GM18867 (cell line): Measurements from ENCODE around the gene IGSF1.

Source experiments
- ATAC-seq: cut with Tn5 transposase; IDR thresholded peaks from one replicate; pipeline ENCODE4 v1.9.1; 2021; ENCODE audit warnings: mild to moderate bottlenecking, moderate library complexity; ENCODE audit not compliant: unreplicated experiment

Gene IGSF1, protein sequence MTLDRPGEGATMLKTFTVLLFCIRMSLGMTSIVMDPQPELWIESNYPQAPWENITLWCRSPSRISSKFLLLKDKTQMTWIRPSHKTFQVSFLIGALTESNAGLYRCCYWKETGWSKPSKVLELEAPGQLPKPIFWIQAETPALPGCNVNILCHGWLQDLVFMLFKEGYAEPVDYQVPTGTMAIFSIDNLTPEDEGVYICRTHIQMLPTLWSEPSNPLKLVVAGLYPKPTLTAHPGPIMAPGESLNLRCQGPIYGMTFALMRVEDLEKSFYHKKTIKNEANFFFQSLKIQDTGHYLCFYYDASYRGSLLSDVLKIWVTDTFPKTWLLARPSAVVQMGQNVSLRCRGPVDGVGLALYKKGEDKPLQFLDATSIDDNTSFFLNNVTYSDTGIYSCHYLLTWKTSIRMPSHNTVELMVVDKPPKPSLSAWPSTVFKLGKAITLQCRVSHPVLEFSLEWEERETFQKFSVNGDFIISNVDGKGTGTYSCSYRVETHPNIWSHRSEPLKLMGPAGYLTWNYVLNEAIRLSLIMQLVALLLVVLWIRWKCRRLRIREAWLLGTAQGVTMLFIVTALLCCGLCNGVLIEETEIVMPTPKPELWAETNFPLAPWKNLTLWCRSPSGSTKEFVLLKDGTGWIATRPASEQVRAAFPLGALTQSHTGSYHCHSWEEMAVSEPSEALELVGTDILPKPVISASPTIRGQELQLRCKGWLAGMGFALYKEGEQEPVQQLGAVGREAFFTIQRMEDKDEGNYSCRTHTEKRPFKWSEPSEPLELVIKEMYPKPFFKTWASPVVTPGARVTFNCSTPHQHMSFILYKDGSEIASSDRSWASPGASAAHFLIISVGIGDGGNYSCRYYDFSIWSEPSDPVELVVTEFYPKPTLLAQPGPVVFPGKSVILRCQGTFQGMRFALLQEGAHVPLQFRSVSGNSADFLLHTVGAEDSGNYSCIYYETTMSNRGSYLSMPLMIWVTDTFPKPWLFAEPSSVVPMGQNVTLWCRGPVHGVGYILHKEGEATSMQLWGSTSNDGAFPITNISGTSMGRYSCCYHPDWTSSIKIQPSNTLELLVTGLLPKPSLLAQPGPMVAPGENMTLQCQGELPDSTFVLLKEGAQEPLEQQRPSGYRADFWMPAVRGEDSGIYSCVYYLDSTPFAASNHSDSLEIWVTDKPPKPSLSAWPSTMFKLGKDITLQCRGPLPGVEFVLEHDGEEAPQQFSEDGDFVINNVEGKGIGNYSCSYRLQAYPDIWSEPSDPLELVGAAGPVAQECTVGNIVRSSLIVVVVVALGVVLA (N-terminal part only)

DNA sequence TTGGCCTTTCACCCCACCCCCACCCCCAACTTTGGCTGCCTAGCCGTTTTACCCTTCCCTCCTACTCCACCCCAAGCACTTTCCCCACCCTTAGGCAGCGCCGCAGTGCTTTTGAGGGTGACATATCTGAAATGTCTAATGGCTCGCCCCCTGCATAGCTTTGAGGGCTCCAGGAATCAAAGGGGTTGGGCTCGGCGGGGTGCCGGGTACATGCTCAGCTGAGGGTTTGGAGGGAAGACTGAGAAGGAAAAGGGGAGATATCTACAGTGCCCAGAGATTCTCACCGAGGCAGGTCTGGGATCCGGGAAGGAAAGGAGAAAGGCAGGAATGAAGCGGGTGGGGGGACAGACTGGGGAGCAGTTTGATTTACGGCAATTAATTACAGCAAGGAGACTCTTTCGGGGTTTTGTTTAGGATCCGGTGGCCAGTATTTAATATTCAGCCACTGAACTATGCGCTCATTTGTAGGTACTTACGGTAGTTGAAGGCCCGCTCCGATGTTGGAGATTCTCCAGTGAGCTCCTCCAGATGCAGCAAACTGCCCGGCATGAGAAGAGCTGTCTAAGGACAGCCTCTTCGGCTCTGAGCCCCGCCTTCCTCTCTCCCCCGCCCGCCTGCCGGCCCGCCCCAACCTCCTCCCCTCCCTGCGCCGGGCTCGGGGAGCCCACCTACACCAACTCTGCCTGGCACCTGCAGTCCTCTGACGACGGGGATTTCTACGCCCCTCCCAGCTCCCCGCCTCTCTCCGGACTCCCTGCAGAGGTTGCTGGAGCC is at the start of gene IGSF1:
IGSF1 (minus strand) TSS at position 569 of the 774 bp plus-strand sequence. CDS start 2,632 bp downstream, outside the sequence.
- ATAC-seq = peak; percentile 72

DNA sequence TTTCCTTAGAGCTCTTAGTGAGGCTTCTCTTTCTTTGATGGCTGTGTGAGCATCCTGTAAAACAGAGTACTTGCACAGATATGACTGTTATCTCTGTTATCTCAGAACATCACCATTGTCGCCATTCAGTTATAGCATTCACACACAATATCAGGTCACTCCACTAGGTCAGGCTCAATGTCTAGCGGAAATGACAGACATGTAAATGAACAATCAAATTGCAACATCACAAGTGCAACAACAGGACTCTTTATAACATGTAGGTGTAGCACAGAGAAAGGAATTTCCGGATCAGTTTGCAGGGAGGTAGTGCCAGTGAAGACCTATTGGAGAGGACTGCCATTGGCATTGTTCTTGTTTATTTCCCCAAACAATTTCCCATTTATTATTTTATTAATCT is 43.2 kb upstream of the IGSF1 start:
- no peak for ATAC-seq

DNA sequence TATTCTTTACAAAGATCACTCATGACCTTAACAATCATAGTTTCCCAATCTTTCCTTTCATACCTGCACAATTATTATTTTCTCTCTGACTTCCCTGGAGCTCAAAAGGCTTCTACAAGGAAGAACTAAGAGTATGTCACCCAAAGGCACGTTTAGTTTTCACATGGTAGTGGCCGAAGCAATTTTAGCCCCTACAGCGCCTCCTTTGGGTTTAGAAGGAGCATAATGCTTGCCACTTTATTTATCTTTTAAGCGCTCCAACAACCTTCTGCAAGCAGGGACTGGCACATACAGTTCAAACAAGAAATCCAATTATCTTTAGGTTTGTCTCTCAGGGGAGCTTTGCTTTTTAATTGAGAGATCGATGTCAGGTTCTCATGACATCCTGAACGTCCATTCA is 42.0 kb upstream of the IGSF1 start:
- ATAC-seq = no peak

DNA sequence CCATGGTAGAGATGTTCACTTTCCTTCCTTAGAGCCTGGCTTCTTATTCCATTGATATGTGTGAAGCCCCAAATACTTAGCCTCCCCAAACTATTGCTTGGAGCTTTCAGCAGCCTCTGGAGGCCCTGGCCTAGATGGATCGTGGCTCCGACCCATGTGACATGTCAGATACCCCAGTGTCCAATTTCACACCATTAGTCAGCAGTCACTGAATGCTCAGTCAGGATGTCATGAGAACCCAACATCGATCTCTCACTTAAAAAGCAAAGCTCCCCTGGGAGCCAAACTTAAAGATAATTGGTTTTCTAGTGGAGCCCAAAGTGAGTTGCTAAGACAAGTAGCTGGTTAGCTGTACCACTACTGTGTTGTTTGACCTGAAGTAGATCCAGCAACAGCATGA is 41.6 kb upstream of the IGSF1 start:
- no peak for ATAC-seq

DNA sequence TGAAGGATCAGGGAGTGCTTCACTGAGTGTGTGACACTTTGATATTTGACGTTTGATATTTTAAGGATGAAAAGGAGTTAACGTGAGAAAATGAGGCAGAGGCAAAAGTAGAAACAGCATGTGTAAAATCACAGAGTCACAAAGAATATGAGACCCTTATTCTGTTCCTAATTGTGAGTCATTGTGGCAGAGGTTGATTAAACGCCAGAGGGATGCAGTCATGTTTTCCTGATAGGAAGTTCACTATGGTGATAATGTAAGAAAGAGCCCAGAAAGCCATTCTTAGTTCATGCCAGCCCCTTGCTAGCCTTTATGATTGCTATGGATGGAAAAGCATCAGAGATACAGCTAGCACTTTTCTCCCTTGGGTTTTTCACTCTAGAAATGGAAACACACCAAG is 33.5 kb upstream of the IGSF1 start:
- no peak for ATAC-seq

DNA sequence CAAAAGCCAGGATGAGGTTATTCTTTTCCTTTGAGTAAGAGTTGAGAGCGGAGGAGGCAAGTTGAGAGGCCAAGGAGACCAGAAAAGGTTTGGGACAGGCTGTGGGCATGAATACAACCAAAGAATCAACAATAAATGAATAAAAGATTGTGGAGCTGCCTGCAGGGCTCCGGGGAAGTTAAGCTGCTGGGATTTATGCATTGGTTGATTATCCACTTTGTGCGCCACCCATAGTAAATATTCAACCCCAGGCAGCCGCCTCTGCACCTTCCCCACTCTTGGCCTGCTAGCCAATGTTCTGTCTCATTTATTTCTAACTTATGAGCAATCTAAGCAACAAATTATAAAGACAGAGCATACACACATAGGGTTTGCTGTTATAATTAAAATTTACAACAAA is 28.2 kb upstream of the IGSF1 start:
- ATAC-seq = no peak

DNA sequence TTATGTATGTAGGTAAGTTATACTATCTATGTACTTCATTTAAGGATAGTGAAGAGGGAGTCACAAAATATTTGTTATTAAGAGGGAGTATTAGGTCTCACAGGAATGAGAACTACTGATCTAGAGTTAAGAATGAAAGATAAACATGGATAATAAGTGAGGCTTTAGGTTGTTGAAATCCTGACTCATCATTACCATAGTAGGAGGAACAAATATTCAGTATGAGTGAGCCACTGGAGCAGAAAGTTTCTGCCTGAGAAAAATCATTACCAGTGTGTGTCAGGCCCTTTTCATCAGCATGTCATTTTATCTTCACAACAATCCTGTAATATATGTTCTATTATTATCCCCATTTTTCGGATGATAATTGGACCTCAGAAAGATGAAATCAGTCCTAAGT is 27.2 kb upstream of the IGSF1 start:
- ATAC-seq = no peak

DNA sequence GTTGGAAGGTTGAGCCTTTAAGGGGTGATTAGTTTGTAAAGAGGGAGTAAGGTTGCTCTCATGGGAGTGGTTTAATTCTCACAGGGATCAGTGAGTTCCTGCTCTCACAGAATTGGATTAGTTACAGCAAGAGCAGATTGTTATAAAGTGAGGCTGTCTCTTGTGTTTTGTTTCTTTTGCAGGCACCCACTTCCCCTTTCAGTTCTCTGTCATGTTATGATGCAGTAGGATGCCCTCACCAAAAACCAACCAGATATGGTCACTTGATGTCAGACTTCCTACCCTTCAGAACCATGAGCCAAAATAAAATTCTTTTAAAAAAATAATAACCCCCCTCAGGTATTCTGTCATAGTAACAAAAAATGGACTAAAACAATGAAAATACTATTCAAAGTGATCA is 19.9 kb upstream of the IGSF1 start:
- peak; percentile 48 for ATAC-seq

DNA sequence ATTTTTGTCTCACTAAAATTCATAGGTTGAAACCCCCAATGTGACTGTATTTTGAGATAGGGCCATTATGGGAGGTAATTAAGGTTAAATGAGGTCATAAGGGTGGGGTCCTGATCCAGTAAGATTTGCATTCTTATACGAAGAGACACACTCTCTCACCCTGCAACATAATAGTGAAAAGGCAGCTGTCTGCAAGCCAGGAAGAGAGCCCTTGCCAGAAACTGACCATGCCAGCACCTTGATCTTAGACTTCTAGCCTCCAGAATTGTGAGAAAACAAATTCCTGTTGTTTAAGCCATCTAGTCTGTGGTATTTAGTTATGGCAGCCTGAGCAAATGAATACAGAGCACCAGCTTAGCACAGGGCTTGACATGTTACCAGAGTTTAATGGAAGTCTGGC is 17.5 kb upstream of the IGSF1 start:
- ATAC-seq = no peak

DNA sequence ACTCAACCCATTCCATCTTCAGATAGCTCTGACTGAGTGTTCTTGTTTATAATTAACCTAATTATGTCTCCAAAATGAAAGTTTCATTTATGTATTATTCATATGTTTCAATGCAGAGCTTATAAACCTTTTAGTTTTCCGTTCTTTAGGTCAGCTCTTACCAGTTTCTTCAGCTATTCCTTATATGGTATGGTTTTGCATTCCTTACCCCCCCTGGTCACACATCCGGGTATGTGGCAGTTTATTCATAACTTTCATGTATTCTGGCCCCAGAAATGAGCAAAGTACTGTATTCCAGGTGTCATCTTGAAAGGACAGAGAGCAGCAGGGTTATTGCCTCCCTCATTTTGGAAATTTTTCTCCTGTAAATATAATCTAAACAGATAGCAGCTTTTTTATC is 16.8 kb upstream of the IGSF1 start:
- ATAC-seq = peak; percentile 64

DNA sequence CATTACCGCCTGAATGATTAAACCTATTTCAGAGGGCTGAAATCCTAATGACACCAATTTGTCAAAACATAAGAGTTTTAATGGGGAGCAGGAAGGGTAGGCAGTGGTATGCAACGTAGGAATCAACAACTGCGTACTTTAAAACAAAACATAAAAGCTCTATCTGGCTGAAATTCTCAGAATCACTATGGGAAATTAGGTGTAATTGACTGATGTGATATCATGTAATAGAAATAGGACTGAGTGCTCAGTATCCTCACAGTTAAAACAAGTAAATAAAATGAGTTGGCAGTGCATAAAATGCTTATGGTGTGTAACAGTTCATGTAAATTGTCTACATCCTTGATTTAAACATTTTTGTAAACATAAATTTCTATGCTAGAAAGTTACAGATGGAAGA is 13.6 kb upstream of the IGSF1 start:
- no peak for ATAC-seq

DNA sequence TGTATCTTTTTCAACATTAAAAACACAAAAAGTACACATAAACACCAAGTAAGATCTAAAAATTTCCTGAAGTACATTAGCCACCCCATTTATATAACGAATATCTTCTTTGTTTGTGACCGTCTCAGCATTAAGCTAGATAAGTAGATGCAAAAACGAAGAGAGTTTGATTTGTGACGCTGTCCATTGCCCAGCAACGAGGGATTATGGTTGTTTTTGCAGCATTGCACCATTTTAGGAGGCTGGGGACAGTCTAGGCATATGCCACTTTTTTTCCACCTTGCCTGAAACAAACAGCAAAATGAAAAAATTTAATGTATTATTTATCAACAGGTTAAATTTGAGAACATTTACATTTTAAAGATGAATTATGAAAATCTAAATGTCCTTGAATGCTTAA is 12.0 kb upstream of the IGSF1 start:
- ATAC-seq = no peak

DNA sequence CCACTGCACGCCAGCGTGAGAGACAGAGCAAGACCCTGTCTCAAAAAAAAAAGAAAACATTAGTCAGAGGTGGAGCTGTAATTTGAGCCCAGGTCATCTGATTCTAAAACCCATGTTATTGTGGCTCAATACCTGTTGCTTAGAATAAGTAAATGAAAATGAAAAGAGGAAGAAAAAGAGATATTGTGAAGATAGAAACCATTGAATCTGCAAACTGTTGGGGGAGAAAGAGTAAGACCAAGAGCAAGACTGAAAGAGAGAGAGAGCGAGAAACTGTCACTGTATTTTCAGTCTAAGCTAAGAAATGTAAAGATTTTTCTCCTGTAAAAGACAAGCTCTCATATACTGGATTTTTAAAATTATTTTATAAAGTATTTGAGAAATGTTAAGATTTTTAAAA is 9.7 kb upstream of the IGSF1 start:
- ATAC-seq = peak; percentile 75

DNA sequence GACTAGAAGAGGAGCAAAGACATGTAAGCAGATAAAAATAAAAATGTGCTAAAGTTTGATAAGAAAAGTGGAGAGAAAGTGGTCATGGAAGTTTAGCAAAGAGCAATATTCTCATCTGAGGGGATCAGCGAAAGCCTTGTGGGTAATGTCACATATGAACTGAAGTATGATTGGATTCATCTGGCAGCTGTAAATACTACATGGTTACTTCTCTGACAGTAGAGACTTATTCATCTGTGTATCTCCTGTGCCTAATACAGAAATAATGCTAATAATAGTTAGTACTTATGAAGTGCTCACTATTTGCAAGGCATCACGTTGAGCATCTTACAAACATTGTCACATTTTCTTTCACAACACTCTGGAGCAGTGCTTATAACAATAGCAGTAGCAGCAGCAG is 8.9 kb upstream of the IGSF1 start:
- ATAC-seq = no peak

DNA sequence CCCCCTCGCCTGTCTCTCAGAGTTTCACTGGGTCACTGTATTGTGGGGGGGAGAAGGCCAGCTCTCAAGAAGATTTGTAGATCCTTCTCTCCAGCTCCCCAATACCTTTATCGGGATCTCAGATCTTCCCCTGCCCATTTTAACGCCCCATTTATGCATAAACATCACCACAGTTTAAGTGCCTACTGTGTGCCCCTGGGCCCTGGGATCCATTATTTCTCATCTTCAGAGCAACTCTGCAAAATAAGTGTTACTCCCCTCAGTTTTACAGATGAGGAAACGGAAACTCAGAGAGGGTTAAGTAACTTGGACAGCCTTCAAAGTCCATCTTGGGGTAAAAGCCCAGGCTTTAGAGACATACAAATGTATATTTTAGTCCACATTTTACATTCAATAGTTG is 421 bp upstream of the IGSF1 start:
- no peak for ATAC-seq

DNA sequence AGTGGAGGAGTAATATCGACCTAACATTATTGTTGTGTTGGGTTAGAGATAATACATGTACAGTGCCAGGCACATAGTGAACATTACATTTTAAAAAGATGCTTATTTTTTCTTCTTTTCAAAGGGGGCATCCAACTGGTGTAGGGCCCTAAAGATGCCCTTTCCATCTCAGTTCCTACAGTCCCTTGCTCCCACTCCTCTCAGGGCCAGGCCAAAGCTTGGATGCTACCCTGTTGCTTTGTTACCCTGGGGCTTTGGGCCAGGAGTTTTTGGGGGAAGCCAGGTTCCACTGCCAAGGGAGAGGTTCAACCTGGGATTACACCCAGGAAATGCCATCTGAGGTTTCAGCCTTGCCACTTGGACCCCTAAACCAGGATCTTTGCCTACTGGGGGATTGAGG is 918 bp downstream of the IGSF1 start:
- ATAC-seq = no peak

DNA sequence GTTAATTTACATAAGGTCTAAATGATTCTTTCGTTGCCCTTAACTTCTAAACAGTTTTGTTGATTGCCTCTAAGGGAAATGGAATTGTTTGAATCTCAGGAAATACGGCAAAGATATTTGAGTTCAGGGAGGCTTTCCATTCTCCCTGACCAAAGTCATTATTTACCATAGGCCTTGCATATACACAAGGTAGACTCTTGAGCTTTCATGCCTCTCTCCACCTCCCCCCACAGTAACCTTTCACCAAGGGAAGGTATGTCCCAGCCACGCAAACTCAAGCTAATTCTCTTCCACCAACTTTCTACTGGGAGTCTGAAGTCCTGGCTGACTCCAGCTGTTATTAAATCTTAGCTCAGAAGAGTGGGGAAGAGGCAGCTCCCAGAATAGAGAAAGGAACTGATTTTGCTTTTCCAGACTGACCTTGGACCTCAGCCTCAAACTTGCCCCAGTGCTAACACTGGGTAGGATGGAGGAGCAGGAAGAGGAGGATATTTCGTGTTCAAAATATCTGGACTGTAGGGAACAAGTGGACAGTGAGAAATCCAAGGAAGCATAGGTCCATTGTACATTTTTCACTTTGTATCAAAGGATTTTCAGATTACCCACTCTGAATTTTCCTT is 1.4 kb downstream of the IGSF1 start:
- ATAC-seq = no peak

DNA sequence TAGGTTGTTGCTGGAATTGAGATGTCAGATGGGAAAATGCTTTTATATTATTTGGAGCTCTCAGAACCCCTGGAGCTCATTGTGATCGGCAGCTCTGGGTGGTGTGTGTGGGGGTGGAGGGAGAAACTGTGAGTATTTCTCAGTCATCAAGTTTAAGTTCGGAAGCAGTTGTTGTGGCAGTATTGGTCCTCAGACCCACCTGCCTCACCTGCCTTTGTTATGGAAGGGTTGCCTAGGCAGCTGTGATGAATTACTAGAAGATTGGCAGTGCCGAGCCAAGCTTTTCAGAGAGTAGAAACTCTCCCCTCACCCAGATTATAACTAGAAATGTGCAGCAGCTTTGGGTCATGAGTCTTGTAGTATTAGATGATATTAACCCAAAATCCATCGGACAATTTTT is 9.5 kb downstream of the IGSF1 start:
- ATAC-seq = no peak

DNA sequence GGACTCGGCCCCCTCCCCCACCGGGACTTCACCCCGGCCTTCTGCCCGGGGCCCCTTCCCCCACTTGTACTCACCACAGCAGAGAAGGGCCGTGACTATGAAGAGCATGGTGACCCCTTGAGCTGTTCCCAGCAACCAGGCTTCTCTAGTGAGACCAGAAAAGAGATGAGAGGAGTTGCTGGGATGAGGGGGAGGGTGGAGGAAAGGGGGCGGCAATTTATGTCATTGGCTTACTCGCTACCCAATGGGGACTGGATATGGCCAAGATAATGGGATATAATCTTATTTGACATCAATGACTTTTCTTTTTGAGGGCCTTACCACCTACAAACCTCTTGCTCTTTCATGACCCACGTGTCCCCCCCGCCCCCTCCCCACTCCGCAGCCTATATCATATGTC is 9.9 kb downstream of the IGSF1 start:
- no peak for ATAC-seq

DNA sequence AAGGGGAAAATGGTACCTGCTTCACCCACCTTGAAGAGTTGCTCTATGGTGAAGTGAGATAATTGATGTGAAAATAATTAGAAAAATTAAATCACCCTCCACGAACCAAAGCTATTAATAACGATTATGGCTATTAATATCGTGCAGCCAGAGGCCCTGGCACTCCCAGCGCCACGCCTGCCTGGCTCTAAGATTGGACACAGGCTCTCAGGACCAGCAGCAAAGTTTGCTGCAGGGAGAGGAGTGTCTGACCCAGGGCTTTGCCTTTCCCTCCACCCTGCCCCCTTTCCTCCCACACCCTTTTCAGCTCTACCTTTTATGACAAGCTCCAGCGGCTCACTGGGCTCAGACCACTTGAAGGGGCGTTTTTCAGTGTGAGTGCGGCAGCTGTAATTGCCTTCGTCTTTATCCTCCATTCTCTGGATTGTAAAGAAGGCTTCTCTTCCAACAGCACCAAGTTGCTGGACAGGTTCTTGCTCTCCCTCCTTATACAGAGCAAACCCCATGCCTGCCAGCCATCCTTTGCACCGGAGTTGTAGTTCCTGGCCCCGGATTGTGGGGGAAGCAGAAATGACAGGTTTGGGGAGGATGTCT is 11.5 kb downstream of the IGSF1 start:
- ATAC-seq = no peak
